Measurements from ENCODE around the gene KRT10.
"Not testable (repeated sequence)": the region's sequence is repeated elsewhere in the genome, so short reads cannot be mapped to it uniquely, and the experiment has no call there.

Gene KRT10
- total RNA-seq = 7.5 to 13.4 reads per million in 2 donors

GRCh38 chr17:40822132-40822812, at the start of gene KRT10:
Gene KRT10, minus strand, starts transcription at chr17:40822614. Its CDS starts 29 bp downstream, at chr17:40822585.
- no peak for DNase-seq

GRCh38 chr17:40871316-40871715, 48.9 kb upstream of the KRT10 start:
- no peak for DNase-seq

- DNase-seq = no peak
Measured at GRCh38 chr17:40870136-40870535, 47.7 kb upstream of the KRT10 start.

DNA sequence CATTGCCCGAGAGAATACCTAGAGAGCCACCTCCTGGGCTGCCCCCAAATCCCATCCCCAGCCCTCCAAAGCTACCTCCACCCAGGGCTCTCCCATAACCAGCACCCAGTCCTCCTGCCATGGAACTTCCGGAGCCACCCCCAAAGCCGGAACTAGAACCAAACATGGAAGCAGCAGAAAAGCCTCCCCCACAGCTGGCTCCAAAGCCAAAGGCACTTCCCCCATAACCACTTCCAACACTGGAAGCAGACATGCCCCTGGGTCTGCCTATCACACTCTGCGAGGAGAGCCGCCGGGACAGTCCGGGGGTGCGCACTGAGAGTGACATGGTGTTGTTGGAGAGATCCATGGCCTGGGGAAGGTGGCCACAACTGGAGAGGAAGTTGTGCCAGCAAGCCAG, 44.4 kb upstream of the KRT10 start, which contains the start of gene KRT12:
TSS of gene KRT12 (minus strand) at position 386 of the 400 bp plus-strand sequence. CDS start at position 349, 37 bp downstream.
- no peak for DNase-seq

GRCh38 chr17:40864661-40865390, 42.4 kb upstream of the KRT10 start:
- DNase-seq = no peak

GRCh38 chr17:40862985-40863733, 40.7 kb upstream of the KRT10 start:
- no peak for DNase-seq

DNA sequence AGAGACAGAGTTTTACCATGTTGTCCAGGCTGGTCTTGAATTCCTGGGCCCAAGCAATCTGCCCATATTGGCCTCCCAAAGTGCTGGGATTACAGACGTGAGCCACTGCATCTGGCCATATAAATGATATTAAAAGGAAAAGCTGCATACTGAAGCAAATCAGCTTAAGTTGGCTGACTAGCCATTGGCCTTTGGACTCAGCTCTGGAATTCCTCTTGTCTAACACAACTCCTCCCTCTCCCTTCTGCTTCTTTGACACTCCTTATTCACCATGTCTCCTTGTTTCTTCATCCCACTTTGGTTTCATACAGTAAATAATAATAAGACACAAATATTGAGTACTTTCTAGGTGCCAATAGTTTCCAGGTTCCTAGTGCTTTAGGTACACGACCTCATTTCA, 37.1 kb upstream of the KRT10 start:
- no peak for DNase-seq

- DNase-seq = not testable (repeated sequence)
Measured at GRCh38 chr17:40858667-40859066, 36.3 kb upstream of the KRT10 start.

- DNase-seq = no peak
Measured at GRCh38 chr17:40857535-40857934, 35.1 kb upstream of the KRT10 start.

DNA sequence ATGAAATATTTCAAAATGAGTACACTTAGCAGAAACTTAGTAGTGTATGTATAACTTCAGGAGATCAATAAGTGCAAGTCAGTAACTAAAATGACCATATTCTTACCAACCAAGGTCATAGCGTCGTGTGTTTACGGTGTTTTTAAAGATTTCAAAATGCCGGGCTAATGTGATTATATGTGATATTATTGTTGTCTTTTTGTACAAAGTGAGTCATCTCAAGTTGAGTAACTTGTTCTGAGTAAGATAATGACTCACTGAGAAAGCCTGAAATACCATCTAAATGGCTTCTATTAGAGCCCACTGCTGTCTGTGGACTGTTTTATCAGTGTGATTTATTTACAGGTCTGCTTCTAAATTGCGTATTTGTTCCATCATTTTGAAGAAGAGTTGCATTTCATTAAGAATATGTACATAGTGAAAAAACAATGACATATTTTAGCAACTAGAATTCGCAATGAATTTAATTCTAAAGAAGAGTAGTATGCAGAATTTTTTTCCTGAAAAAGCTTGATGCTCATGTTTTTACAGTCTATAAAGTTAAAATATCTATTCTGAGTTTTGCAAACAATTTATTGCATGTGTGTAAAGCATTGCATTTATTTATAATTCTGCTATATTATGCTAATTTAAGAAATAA, 31.9 kb upstream of the KRT10 start:
- DNase-seq = no peak

DNA sequence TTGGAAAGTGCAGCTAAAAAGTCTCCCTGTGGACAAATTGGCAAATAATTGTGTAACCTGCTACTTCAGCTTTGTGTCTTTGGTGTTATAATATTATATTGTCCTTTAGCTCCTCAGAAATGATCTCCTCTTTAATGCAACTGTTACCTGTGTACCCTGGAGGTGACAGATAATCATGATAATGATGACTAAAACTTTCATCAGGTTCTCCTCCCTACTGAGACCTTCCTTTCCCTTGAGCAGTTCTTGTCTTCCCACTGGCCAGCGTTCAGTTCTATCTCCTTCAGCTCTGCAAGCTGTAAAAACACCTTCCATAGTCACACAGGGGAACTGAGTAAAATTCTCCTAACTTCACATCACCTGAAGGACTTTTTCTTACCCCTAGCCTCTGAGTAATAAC, 29.9 kb upstream of the KRT10 start:
- no peak for DNase-seq

GRCh38 chr17:40850293-40850972, 28.0 kb upstream of the KRT10 start:
- DNase-seq = no peak

DNA sequence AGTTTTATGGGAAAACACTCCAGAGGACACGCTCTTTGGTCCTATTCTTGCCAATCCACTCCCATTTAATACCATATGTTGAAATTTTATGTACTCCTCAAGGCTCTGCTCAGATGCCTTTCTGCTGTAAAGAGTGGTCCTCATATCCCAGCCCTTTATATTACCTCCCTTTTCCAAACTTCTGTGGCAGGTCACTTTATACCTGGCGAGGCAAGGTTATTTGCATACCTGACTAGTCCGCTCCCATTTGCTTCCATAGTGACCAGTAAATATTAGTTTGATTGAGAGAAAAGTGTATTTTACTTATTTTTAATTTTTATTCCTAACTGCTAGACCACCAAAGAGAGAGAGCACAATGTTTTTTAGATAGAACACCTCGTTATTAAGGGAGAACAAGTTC, 27.3 kb upstream of the KRT10 start:
- no peak for DNase-seq

DNA sequence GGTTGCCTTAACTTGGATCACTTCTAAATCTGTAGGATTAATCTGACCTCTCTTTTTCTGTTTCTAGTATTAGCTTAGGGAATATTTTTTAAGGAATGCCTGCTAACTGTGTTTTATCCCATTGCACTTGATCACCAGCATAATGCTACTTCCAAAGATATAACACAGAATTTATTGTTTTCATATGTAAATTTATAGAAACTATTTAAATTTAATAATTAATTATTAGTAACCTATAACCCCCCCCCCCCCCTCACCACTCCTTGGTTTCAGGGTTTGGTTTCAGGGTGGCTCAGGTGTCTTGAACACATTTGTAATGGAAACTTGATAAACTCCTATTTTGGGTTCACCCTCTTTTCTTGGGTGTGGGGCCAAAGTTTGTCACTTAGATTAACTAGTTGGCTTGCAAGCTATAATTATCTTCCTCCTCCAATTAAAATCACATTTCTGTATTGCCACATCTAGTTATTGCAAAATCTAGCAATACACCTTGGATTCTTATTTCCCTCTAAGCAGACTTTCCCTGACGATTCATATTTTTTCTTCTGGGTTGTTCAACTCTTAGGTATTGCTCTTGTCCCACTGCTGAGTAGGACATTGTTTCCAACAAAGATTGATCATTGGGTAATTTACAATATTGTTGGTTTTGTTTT, 26.3 kb upstream of the KRT10 start:
- DNase-seq = no peak

DNA sequence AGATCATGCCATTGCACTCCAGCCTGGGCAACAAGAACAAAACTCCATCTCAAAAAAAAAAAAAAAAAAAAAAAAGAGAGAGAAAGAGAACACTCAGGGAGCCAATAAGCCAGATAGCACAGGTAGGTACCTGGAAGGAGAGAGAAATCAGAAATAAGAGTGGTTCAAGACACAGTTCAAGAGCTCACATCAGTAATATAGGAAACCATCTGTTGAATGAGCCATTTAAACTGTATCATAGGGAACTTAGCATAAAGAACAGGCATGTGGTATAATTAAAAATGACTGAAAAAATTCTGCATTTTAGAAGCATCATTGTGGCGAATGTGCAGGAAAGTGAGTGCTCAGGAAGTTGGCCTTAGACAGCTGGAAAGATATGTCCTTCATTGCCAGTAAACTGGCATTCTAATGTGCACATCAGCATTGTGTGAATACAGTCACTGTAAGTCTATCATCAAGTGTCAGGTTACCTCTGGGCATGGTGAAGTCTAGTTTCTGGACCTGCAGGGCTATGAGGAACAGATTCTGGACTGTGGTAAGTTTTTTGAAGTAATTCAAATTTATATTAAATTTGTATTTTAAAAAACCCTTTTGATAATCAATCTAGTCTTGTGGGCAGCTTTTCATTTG, 24.2 kb upstream of the KRT10 start:
- no peak for DNase-seq

DNA sequence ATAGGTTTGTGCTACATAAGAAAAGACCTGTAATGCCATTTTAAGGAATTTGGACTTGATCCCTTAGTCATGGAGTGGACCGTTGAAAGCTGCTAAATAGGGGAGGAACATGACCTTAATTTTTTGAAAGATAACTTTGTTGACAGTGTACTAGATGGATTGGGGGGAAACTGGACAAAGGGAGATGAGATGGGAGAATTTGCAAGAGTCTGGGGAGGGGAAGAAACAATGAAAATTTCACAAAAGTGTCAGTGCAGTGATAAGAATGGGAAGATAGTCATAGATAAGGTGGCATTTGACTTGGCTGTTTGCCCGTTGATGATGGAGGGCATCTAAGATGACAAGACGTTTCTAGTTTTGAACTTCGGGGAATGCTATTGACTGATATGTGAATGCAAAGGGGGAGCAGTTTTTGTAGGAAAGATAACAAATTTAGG, 22.3 kb upstream of the KRT10 start:
- DNase-seq = no peak

- DNase-seq = no peak
Measured at GRCh38 chr17:40843242-40843641, 20.8 kb upstream of the KRT10 start.

GRCh38 chr17:40841246-40841645, 18.8 kb upstream of the KRT10 start:
- DNase-seq = no peak

DNA sequence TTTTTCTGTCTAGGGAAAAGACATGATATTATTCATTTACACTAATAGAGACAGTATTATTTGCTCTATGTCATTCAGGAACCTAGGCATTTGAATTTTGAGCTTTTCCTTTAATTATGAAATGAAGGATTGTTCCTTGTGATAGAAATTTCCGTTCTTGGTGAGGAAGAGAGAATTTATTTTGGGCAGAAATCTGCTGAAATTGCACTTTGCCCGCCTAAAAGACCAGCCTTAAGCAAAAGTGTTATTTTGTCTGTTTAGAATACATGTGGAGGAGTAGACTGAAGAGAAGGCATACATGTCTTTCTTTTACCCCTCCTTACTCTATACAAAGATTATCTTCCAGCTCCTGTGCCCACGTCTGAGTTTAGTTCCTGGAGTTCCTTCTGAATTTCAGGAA, 16.8 kb upstream of the KRT10 start:
- no peak for DNase-seq

GRCh38 chr17:40836020-40836419, 13.6 kb upstream of the KRT10 start:
- DNase-seq = no peak

DNA sequence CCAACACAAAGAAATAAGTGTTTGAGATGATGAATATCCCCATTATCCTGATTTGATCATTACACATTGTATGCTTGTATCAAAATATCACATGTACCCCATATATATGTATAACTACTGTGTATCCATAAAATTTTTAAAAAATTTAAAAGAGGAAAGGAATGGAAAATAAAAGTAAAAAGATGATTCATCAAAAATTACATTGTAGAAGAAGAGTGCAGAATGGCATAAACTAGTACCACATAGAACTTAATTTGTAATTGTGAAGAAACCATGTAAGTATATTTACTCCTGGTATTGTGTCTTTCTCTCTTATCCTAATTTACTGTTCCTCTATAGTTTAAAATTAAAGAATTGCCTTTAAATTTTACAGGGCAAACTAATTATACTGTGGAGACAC, 11.5 kb upstream of the KRT10 start:
- DNase-seq = no peak
